NCI-H187 (cell line): Measurements from ENCODE around the gene LTBP1.

Experiments used
- DNase-seq, 2 experiments: peaks; one replicate each; lab custom pipeline; 2025; lab: John Stamatoyannopoulos, UW

The LTBP1 gene

GRCh38 chr2:33008716-33009115 is 62.0 kb downstream of the LTBP1 start:
- DNase-seq: no peak

DNA sequence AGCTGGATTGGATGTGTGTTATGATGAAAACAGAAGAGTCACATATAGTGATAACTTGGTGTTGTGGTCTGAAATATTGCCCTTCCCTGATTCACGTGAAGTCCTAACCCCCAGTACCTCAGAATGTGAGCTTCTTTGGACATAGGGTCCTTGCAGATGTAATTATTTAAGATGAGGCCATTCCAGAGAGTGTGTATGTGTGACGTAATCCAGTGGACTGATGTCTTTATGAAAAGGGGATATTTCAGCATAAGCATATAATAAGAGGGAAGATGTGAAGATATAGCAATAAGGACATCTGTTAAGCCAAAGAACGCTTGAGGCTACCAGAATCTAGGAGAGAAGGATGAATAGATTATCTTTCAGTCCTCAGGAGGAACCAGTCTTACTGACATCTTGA is 62.5 kb downstream of the LTBP1 start:
- no peak for DNase-seq

GRCh38 chr2:33011373-33011772 is 64.6 kb downstream of the LTBP1 start:
- no peak for DNase-seq

- DNase-seq: no peak
Measured at GRCh38 chr2:33011941-33012340, 65.2 kb downstream of the LTBP1 start.

GRCh38 chr2:33013684-33014110 is 66.9 kb downstream of the LTBP1 start:
- no peak for DNase-seq

- no peak for DNase-seq
Measured at GRCh38 chr2:33014268-33014667, 67.5 kb downstream of the LTBP1 start.

GRCh38 chr2:33015421-33016142 is 68.8 kb downstream of the LTBP1 start:
- no peak for DNase-seq

- no peak for DNase-seq
Measured at GRCh38 chr2:33018271-33018670, 71.5 kb downstream of the LTBP1 start.

DNA sequence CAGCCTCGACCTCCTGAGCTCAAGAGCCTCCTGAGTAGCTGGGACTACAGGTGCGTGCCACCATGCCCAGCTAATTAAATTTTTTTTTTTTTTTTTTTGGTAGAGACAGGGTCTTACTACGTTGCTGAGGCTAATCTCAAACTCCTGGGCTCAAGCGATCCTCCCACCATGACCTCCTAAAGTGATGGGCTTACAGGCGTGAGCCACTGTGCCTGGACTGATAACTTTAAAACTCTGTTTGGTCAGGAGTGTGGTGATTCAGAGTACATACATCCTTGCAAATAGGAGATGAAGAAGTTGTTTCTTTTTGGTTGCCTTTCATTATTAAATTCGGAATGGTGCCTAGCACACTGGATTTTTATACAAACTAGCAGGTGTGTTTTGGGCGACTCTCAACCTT is 73.0 kb downstream of the LTBP1 start:
- no peak for DNase-seq

DNA sequence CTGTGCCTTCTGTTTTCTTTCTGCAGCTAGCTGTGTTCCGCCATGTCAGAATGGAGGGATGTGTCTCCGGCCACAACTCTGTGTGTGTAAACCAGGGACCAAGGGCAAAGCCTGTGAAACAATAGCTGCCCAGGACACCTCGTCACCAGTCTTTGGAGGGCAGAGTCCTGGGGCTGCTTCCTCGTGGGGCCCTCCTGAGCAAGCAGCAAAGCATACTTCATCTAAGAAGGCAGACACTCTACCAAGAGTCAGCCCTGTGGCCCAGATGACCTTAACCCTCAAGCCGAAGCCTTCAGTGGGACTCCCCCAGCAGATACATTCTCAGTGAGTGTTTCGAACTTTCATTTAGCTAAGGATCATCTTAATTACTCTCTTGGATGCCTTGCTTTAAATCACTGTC is 74.1 kb downstream of the LTBP1 start:
- no peak for DNase-seq

DNA sequence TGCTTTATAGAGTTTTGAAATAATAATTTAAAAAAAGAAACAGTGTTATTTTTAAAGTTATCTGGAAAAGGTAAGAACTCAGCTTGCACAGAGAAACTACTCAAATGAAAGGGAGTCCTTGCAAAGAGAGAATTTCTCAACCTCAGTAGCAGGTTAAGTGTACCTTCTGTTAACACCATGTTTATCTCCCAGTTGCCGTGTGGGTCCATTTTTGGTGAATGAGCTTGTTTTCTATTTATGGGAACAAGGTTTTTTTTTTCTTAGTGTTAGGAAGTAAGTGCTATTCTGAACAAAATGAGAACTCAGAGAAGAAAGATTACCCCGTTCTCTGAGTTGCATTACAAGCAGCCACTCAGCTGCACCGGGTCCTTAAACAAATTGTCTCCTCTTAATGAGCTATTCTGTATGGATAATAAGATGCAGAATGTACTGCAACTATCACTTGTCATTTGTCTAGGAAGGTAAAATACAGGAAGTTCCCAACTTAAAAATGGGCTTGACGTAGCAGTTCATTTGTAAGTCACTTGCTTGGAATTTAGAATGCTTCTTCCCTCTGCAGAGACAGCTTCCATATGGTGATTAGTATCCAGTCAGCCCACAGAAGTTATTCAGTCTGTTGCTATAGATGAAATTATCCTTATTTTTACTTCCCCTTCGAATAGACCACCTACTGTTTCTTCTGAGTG is 74.9 kb downstream of the LTBP1 start:
- DNase-seq: no peak

DNA sequence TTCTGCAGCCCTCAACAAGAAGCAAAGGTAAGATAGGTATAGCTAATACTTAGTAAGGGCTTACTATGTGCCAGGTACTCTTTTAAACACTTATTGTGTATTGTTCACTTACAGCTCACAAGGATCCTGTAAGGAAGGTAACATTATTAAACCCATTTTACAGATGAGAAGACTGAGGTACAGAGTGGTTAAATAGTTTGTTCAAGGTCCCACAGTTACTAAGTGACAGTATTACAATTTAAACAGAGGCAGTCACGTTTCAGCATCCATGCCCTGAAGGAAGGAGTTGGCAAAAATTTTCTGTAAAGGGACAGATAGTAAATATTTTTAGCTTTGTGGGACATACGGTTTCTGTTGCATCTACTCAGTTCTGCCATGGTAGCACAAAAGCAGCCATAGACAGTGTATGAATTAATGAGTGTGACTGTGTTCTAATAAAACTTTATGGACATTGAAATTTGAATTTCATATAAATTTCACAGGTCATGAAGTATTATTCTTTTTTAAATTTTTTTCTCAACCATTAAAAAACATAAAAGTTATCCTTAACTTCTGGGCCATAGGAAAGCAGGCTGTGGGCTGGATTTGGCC is 75.7 kb downstream of the LTBP1 start:
- DNase-seq: no peak

DNA sequence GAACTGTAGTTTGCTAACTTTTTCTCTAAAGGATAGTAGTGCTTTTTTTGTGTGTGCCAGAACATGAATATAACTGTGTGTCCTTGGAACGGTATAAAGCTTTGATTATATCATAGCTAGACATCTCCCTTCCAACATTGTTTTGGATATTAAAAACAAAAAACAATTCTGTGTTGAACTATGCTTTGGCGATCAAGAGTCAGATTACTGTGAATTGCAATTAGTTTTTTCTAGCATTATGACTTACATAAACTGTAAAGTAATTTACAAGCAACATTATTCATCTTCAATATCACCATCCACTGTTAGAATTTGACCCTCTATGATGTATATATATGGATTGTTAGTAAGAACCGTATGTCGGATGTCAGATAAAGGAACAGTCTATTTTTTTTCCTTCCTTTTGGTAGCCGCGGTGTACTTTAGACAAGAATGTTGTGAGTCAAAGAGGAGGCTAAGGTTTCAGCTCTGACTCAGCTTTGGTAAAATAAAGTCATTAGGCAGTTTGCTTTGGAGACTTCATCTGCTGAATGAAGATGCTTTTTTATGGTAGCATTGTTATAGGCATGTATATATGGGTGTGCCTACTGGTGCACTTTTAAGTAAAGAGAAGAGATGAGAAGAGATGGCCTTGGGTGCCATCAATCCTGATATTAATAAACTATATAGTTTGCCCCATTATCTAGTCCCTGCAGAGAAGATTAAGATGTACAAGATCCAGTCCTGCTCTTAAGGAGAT is 76.4 kb downstream of the LTBP1 start:
- DNase-seq: no peak

DNA sequence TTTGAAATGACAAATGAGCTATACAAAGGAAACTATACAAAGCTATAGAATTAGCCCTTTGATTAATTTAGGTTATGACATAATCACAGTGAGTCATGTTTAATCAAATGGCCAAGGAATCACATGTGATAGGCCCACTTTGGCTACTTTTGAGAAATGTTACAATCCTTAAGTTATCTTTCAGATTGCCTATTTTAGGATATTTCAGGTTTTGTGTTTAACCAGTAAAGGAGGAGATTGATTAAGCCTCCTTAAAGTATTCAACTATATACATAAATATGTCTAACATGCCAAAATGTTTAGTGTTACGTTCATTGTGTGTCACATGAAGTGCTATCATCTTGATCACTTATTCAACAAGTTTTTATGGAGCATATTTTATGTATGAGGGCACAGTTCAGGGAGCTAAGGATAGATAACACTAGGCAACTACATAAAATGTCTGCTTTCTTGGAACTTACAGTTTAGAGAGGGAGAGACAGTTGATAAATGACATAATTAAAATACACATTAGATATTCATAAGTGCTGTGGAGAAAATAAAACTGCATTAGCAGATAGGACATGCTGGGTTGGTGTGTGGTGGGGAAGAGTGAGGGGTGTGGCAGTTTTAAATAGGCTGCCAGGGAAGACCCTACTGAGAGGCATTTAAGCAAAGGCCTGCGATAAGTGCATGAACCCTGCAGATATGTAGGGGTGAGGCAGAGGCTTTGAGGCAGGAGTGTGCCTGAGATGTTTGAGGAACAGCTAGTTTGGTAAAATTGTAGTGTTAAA is 77.2 kb downstream of the LTBP1 start:
- no peak for DNase-seq

GRCh38 chr2:33024758-33025157 is 78.0 kb downstream of the LTBP1 start:
- DNase-seq: no peak

DNA sequence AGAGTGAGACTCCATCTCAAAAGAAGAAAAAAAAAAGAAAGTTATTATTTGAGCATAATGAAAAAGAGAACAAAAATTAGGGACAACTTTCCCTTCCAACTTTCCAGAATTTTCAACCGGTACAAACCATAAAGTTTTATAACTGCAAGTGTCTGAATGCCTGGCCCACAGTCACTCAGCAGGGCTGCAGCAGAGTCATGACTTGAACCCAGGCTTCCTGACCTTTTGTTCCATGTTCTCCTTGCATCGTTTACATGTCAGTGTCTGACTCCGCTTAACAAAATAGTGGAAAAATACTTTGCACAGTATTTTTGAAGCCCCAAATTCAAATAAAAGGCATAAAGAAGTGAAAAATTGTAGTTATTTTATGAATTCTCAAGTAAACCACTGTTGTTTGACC is 82.7 kb downstream of the LTBP1 start:
- no peak for DNase-seq

- DNase-seq: no peak
Measured at GRCh38 chr2:33029926-33030325, 83.2 kb downstream of the LTBP1 start.

DNA sequence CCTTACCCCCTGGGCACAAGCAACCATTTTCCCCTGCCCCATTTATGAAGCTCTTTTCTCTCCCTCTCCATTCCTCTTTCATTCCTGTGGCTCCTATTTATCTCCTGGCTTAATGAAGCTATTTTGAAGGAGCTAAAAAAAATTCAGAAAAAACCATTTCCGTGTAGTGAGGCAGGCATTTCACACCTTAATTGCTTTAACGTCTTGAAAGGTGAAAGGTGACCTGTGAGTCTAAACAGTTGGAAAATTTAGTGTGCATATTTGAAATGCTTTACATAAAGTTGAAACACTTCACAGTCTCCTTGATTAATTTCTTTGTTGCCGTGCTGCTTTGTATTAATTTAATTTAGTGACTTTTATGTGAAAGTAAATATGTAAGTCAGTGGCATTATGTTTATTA is 83.6 kb downstream of the LTBP1 start:
- DNase-seq: no peak

- DNase-seq: no peak
Measured at GRCh38 chr2:33032245-33032644, 85.5 kb downstream of the LTBP1 start.

DNA sequence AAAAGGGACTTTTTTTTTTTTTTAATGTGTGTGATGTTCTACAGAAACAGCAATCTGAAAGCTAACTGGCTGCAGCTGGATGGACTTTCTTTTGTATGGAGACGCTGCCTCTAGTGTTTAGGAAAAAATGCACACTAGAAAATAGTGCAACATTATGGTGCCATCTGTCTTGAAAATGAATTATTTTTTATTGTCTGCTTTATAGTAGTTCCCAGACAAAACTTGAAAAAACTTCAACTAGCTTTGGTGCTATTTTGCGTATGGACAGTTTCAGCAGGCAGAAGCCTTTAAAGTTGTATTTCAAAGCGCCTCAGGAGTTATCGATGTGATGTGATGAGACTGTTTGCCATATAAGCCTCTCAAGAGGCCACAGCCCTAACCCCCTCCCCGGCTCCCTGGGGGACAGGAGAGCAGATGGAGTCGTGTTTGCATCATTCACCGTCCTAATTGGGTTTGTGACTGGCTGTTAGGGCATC is 86.9 kb downstream of the LTBP1 start:
- DNase-seq: peak; percentile 43 to 84

DNA sequence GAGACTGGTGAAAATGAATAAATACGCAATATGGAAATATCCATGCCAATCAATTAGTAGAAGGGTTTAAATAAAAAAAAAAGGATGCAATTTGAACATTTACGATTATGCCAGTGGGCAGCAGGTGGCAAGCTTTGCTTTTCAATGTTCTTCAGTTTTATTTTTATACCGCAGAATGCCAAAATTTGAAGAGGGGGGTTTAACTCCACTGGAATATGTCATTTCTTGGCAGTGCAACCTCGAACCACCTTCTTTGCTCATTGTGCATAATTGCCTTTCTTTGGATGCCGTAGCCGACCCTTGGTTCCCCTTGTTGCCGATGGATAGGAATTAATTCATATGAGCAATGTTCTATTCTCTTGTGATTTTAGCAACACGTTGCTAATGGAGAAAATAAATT is 88.0 kb downstream of the LTBP1 start:
- no peak for DNase-seq

DNA sequence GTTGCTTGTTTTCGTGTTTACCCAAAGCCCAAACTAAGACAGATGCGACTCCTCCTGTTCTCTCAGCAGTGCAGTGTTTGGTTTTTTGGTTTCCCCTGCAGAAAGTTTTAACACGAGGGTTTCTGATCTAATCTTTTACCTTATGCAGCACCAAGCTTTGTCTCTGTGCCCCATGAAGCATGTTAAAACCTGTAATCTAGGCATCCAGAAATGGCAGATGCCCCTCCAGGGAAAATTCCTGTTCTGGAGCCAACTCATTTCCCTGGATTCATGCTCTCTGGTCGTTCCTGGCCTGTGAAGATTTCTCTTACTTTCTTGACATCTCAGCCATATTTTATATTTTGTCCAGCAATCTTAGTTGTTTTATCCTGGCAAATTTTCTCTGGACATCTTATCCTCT is 91.5 kb downstream of the LTBP1 start:
- DNase-seq: no peak
